K562 (cell line): ENCODE results near the gene ARMC8. TPM values are rescaled to one million over a fixed set of nuclear protein-coding genes. Genes with fewer than 3 reads are reported as not detected.

Source experiments
- GTF2B ChIP-seq: IDR thresholded peaks from 2 replicates; pipeline ENCODE4 v1.6.1; 2011; ENCODE audit not compliant: insufficient read length; ENCODE audit errors: extremely low read depth
- HDAC8 ChIP-seq: fragments of 450-650 bp; IDR thresholded peaks from 2 replicates; pipeline ENCODE4 v1.6.1; 2016; ENCODE audit warnings: mild to moderate bottlenecking, missing genetic modification characterization, moderate library complexity, missing compliant biosample characterization
- JUN ChIP-seq, 2 experiments: sonication (generic) in 1 of 2; formaldehyde crosslinking in 1 of 2; IDR thresholded peaks; 2 replicates each; pipeline versions ENCODE4 v1.6.1 to v1.8.0; 2012 to 2022; ENCODE audit warnings: borderline replicate concordance in 2 of 2, mild to moderate bottlenecking in 2 of 2, improper control_type of control experiment in 1 of 2, low read depth in 1 of 2, low read length in 1 of 2, missing genetic modification reagents in 1 of 2
- KAT8 ChIP-seq: fragments of 450-650 bp; IDR thresholded peaks from 2 replicates; pipeline ENCODE4 v1.6.1; 2016; ENCODE audit warnings: low read depth, mild to moderate bottlenecking
- KDM1A ChIP-seq, 2 experiments: fragments of 450-650 bp; IDR thresholded peaks; 2 replicates each; pipeline ENCODE4 v1.6.1; 2016; ENCODE audit warnings: mild to moderate bottlenecking in 2 of 2
- KDM5B ChIP-seq: fragments of 200-600 bp; sonication (generic); IDR thresholded peaks from 2 replicates; pipeline ENCODE4 v1.6.1; 2012; ENCODE audit warnings: low read depth, mild to moderate bottlenecking, moderate library complexity, low read length, control low read depth, inconsistent platforms; ENCODE audit not compliant: insufficient replicate concordance
- TCF7 ChIP-seq: sonication (generic); IDR thresholded peaks from 2 replicates; pipeline ENCODE4 v1.6.1; 2016; ENCODE audit warnings: antibody characterized with exemption, borderline replicate concordance
- TFAM ChIP-seq: fragments of 250-450 bp; sonication (Bioruptor Pico); conservative IDR thresholded peaks from 2 replicates; pipeline ENCODE4 v1.5.0; 2021; ENCODE audit warnings: mild to moderate bottlenecking, moderate library complexity
- ZBTB34 ChIP-seq: fragments of 250-450 bp; sonication (Bioruptor Pico); IDR thresholded peaks from 2 replicates; pipeline ENCODE4 v1.8.0; 2021; ENCODE audit warnings: mild to moderate bottlenecking, moderate library complexity
- ZNF217 ChIP-seq: sonication (generic); formaldehyde crosslinking; IDR thresholded peaks from 2 replicates; pipeline ENCODE4 v1.8.0; 2022; ENCODE audit warnings: mild to moderate bottlenecking, missing genetic modification reagents
- ZNF699 ChIP-seq: fragments of 250-450 bp; sonication (Bioruptor Pico); IDR thresholded peaks from 2 replicates; pipeline ENCODE4 v1.8.0; 2021; ENCODE audit warnings: mild to moderate bottlenecking, moderate library complexity; ENCODE audit not compliant: insufficient replicate concordance
- polyA plus RNA-seq, 8 experiments: library from polyadenylated mRNA; depleted of rRNA in 4 of 8; stranded (reverse) in 5 of 8; unstranded in 3 of 8; fragments of >200 nt; fragmentation: Nextera tagmentation in 2 of 8; fragmentation: Illumina TruSeq in 1 of 8; extraction: Ambion mirVana in 2 of 8; extraction: Trizol in 1 of 8; gene quantifications; 2 replicates each; pipeline versions ENCODE4 v1.2.1 to v1.2.3, GENCODE V29; 2011 to 2014; ENCODE audit warnings: inconsistent platforms in 1 of 8, missing spikeins in 1 of 8
- total RNA-seq, 7 experiments: library from RNA; depleted of rRNA in 6 of 7; stranded (reverse); fragments of >200 nt in 6 of 7; fragmentation: Illumina TruSeq in 2 of 7; extraction: Trizol in 2 of 7; gene quantifications; 2 replicates each; pipeline versions ENCODE4 v1.2.1 to v1.2.3, GENCODE V29; 2011 to 2021; ENCODE audit warnings: low replicate concordance in 1 of 7

ARMC8 gene
- total and polyA plus RNA-seq, 9 of the 15 experiments (the other 6 are each of a cell fraction or from before 2014, with no cell fraction given) = 22.4 to 76.1 (median 37.3) TPM

GRCh38 chr3:138314751-138315150 is 127.7 kb downstream of the ARMC8 start (continued):
- TF ChIP-seq HDAC8 (tag) = no peak
- no peak for TF ChIP-seq TFAM
- TF ChIP-seq ZNF699 (CRISPR knock-in tag) = no peak
- no peak for TF ChIP-seq TCF7
- TF ChIP-seq KDM5B = no peak
- TF ChIP-seq KDM1A (IDR thresholded peaks at IDR 0.05) = no peak
- TF ChIP-seq ZBTB34 = no peak
- TF ChIP-seq GTF2B = no peak
- TF ChIP-seq JUN (IDR thresholded peaks at IDR 0.05; ENCODE audit: borderline replicate concordance, low read depth, low read length) = no peak
- no peak for TF ChIP-seq JUN (CRISPR knock-in tag; IDR thresholded peaks at IDR 0.05; ENCODE audit: borderline replicate concordance)
- TF ChIP-seq ZNF217 = no peak
- TF ChIP-seq KAT8 = no peak
